ENCODE data around the gene COLEC11. TPM values are rescaled to one million over a fixed set of nuclear protein-coding genes. Genes with fewer than 3 reads are reported as not detected.

The COLEC11 gene
- total RNA-seq, 1 donor from 2014 or later = not detected

GRCh38 chr2:3585261-3586109, 9.4 kb upstream of the COLEC11 start:
- ATAC-seq = peak; percentile 53

DNA sequence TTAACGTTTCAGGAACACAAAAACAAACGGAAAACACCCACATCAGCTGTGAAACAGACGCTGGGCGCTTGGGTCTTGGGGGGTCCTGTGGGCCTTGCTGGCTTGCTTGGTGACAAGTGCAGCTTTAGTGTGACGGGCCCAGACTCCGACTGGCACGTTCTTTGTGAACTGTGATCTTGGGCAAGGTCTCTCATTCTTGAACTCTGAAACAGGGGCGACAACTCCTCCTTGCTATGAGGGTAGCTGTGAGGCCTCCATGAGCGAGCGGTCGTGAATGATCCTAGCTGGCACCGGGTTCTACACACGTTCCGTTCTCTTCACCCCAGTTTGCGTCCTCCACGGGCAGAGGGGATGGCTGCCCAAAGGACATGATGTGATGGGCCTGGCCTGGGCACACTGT, 8.7 kb upstream of the COLEC11 start:
- no peak for ATAC-seq

DNA sequence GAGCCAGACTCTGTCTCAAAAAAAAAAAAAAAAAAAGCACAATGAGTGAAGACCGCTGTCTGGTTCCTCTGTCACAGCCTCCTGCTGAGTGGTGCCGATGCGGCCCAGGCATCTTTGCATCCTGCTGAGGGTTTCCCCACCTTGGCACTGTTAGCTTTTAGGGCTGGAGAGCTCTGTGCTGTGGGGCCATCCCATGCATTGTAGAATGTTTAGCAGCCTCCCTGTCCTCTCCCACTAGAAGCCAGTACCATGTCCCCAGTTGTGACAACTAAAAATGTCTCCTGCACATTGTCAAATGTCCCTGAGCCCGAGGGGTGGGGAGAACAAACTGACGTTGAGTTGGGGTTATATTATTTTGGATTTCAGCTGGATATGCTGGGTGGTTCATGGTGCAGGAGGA, 7.9 kb upstream of the COLEC11 start:
- ATAC-seq = no peak

GRCh38 chr2:3587432-3587831, 7.5 kb upstream of the COLEC11 start:
- ATAC-seq = no peak

- no peak for ATAC-seq
Observed at GRCh38 chr2:3588084-3588483, 6.8 kb upstream of the COLEC11 start.

DNA sequence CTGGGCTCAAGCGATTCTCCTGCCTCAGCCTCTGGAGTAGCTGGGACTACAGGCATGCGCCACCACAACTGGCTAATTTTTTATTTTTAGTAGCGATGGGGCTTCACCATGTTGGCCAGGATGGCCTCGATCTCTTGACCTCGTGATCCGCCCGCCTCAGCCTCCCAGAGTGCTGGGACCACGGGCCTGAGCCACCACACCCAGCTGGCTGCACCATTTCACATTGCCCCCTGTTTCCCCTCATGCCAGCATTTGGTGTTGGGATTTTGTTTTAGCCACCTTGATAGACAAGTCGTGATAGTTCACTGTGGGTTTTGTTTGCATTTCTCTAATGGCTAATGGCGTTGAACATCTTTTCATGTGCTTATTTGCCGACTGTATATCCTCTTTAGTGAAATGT, 5.8 kb upstream of the COLEC11 start:
- no peak for ATAC-seq

GRCh38 chr2:3595404-3595803, 492 bp downstream of the COLEC11 start:
- ATAC-seq = no peak

GRCh38 chr2:3595985-3596384, 1.1 kb downstream of the COLEC11 start:
- ATAC-seq = no peak

DNA sequence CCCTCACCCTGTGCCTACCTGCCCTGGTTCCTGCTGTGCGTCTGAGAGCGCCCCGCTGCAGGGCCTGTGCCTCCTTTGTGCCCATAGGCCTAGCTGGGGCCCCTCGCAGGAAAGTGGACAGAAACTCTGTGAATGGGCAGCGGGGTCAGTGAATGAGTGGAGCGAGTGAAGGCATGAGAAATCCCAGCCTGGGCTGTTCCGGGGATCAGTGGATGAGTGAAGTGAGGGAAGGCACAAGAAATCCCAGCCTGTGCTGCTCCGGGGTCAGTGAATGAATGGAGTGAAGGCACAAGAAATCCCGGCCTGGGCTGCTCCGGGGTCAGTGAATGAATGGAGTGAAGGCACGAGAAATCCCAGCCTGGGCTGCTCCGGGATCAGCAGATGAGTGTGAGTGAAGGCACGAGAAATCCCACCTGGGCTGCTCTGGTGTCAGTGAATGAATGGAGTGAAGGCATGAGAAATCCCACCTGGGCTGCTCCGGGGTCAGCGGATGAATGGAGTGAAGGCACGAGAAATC, 2.0 kb downstream of the COLEC11 start:
- no peak for ATAC-seq

- ATAC-seq = no peak
Observed at GRCh38 chr2:3597567-3597966, 2.7 kb downstream of the COLEC11 start.

DNA sequence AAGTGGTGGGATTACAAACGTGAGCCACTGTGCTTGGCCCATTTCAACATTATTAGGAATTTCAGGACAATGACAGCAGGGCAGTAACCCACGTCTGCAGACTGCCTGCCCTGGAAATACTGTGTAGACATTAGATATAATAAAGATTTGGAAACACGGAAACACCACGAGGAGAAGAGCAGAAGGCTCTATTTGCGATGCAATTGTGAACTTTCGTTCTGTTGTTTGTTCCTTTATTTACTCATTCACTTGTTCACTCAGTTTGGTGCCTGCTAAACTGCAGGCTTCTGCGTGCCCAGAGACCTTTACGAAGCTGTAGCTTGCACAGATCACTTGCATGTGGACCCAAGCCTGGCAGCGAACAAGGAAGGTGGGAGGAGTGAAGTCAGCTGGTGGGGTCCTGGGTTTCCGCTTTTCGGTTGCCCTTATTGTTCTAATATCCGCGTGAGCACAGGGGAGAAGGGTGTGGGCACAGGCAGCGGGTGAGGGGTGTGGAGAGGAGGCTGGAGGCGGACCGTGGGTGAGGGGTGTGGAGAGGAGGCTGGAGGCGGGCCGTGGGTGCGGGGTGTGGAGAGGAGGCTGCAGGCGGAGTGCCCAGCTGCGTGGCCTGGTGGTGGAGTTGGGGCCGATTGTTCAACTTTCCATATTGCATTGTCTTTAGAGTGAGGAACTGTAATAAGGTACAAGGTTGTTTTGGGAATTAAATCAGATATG, 3.4 kb downstream of the COLEC11 start:
- ATAC-seq = no peak

DNA sequence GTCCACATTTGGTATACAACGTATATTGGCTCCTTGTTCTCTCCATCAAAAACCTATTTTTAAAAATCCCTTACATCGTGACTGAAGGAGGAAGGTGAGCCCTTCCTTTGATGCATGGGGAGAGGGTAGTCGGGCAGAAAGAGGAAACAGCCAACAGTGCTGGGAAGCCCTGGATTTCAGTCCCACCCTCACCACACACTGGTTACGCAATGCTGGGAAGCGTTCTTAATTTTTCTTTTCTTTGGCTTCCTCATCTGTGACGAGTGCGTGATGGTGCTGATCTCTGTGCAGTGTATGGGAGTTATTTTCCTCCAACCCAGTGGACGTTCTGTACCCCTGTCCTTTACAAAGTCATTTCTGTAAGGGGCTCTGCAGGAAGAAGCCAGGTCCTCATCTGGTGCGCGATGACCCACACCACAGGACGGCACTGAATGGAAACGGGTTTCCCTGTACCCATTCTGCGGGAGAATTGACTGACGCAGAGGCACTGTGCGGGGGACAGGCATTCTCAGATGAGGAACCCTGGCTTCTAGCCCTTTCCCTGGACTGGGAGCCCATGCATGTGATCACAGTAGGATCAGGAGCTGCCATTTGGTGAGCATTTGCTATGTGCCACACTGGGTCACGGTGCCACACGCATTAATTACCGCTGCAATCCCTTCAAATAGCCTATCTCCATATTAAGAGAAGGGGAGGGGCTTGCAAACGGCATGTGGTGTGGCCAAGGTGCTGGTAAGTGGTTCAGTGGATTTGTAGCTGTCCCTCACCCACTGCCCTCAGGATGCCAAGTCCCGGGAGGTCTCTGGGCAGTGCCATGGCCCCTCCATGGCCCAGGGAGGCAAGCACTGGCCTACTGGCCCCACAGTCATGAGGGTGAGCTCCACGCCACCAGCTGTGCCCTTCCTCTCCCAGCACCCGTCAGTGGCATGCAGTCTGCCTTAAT, 4.3 kb downstream of the COLEC11 start:
- no peak for ATAC-seq

DNA sequence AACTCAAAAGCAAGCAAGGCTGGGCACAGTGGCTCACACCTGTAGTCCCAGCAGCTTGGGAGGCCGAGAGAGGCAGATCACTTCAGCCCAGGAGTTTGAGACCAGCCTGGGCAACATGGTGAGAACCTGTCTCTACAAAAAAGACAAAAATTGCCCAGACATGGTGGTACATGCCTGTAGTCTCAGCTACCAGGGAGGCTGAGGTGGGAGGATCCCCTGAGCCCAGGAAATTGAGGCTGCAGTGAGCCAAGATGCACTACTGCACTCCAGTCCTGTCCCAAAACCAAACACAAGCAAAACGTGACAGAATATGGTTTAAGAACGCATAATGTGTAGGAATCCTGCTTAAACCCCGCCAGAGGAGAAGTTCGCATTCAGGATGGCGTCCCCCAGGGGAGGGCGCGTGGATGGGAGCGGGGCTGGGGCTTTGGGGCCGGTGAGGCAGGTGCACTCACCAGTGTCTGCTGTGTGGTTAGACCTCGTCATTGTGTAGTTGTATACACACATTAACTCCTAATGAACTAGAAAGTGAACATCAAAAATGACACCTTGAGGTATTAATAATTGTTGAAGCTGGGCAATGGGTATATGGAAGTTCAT, 5.4 kb downstream of the COLEC11 start:
- no peak for ATAC-seq

DNA sequence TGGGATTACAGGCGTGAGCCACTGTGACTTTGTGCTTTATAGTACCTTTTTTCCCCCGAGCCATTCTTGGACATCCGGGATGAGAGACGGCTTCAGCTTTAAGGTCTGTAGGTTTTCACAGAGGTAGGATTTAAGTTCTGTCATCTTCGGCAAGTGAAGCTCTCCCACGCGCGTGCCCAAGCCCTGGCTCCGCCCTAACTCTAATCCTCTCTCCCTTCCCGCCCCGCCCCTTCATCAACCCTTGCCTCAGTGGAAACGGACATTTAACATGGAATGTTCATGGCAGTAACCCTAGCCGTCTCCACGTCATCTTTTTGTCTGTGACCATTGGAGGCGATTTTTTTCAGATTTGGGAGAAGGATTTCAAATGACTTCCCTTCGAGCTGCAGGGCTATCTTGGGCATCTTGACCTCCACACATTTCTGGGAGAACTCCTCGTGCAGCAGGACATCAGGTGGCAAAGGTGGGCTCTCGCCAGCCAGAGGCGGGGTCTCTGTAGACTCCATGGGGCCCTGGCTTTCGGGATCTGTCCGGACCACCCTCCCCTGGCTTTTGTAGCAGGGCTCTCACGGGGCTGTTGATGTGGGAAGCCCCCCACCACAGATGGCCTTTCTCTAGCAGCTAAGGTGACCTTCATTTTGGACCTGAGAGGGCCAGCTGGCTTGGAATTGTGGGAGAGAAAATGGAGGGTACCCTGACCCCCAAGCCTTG, 6.8 kb downstream of the COLEC11 start:
- ATAC-seq = no peak

GRCh38 chr2:3602553-3603339, 7.8 kb downstream of the COLEC11 start:
- ATAC-seq = no peak

DNA sequence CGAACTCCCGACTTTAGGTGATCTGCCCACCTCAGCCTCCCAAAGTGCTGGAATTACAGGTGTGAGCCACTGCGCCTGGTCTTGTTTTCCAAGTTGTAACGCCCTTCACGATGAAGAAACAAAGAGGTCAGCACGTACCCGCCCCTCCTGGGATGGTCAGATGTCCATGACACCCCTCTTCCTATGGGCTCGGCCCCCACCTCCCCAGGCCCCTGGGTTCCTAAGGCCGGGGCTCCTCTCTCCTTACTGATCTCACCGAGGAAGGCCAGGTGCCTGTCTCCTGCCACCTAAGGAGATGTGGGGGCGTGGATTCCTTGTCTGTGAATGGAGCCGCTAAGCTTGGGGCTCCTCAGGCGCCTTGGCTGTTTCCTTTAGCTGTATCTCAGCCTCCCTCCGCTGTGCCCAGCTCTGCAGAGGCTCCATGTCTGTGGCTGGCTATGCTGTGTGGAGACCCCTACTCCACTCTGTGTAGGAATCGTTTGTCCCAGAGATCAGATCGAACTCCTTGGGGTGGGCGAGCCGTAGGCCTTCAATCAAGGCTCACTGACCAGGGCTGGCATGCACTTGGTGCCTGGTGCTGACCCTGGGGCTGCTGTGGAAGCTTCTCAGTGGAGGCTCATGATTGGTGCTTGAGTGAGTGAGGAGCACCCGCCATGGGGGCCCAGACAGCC, 8.8 kb downstream of the COLEC11 start:
- ATAC-seq = no peak

GRCh38 chr2:3604207-3604877, 9.4 kb downstream of the COLEC11 start:
- no peak for ATAC-seq

DNA sequence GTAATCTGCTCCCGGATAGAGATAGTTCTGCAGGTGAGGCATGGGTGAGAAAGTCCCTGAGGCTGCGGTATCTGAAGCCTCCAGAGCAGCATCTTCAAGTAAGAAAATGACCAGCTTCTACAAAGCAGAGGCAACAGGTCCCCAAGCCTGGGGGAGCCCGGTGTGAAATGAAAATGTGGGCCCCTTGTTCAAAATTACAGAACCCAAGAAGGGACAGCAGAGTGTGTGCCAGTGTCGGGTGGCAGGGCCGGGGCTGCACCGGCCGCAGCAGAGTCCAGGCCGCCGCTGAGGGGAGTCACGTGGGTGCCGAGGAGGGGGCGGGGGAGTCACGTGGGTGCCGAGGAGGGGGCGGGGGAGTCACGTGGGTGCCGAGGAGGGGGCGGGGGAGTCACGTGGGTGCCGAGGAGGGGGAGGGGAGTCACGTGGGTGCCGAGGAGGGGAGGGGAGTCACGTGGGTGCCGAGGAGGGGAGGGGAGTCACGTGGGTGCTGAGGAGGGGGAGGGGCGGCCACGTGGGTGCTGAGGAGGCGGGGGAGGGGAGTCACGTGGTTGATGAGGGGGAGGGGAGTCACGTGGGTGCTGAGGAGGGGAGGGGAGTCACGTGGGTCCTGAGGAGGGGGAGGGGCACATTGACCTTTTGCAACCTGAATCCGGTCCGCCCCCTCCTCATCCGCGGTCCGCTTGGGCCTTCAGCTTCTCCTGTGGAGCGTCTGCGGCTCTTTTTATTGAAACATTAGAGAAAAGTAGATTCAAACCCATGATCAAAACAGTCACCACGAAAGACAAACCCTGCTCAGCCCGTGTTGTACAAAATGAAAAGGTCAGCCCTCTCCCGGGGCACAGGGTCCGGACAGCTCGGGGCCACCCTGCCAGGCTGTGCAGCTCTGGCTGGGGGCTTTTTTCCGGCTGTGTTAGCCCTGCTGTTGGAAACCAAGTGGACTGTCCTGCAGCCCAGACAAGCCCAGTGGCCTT, 10.4 kb downstream of the COLEC11 start:
- no peak for ATAC-seq

Measured in esophagus mucosa (tissue), 1 donor.